Activated CD4-positive, alpha-beta T cell treated with anti-CD3 and anti-CD28 coated beads for 36 hours (primary cell): ENCODE data around the gene NPRL2. TPM values are rescaled to one million over a fixed set of nuclear protein-coding genes. Genes with fewer than 3 reads are reported as not detected.

Source experiments
- ATAC-seq: fragments of 200-7000 bp; cut with Tn5 transposase; one replicate; pipeline ENCODE4 v1.10.0; 2021; ENCODE audit warnings: mild to moderate bottlenecking, moderate library complexity
- CTCF ChIA-PET: fragments of 350-600 bp; sonication (Branson Sonifier 250); formaldehyde crosslinking; loops from one replicate; lab custom pipeline; 2021; ENCODE audit warnings: antibody characterized with exemption; lab: Charles Lee
- POLR2A ChIA-PET: fragments of 350-600 bp; sonication (Branson Sonifier 250); formaldehyde crosslinking; loops from one replicate; lab custom pipeline; 2021; ENCODE audit warnings: antibody characterized with exemption, inconsistent platforms; lab: Charles Lee
- DNase-seq: peaks from one replicate; pipeline ENCODE4 v3.0.0-alpha.2; 2020
- H3K27ac Mint-ChIP-seq: one replicate; pipeline ENCODE4 v1.8.0; 2021; ENCODE audit warnings: mixed read lengths
- H3K27me3 Mint-ChIP-seq: one replicate; pipeline ENCODE4 v1.8.0; 2021; ENCODE audit warnings: mixed read lengths
- H3K36me3 Mint-ChIP-seq: one replicate; pipeline ENCODE4 v1.8.0; 2021; ENCODE audit warnings: low read depth, mixed read lengths
- H3K4me1 Mint-ChIP-seq: one replicate; pipeline ENCODE4 v1.8.0; 2021; ENCODE audit warnings: mixed read lengths
- H3K4me3 Mint-ChIP-seq: one replicate; pipeline ENCODE4 v1.8.0; 2021; ENCODE audit warnings: mild to moderate bottlenecking, moderate library complexity, mixed read lengths
- H3K9me3 Mint-ChIP-seq: one replicate; pipeline ENCODE4 v1.8.0; 2021; ENCODE audit warnings: low read depth, mixed read lengths
- intact Hi-C, 2 experiments: fragments of 100-400 bp; cut with DNase I in 1 of 2; cut with micrococcal nuclease in 1 of 2; formaldehyde crosslinking; loops; one replicate each; pipeline versions ENCODE4 v1.14.2 to v1.15.1; 2022 to 2024; cut with DNase I, micrococcal nuclease
- total RNA-seq, 2 experiments: library from RNA; stranded (reverse); gene quantifications; one replicate each; pipeline ENCODE4 v1.2.3, GENCODE V29; 2021

Gene NPRL2
- total RNA-seq, 2 experiments from 2014 or later: 42.5 to 43.0 TPM

DNA sequence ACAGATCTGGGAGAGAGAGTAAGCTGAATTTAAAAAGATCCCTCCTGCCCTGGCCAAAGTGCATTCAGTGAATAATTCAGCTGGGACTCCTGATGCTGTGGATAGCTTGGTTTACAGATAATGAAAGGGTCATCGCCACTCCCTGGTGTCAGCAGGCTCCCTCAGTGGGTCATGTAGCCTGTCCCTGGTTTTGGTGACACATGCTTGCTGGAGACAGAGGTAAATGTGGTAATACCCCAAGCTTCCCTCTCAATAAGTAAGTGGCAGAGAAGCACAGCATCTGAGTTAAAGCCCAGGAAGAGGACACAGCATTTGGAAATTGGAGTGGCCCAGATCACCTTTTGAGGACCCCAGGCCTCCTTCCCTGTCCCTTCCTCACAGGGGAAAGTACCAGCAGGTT, 6.9 kb upstream of the NPRL2 start:
- DNase-seq (no peak), ATAC-seq (no peak)
- ChIA-PET CTCF (interaction anchor here (0.5 to 1.8 kb wide), 5 partner anchors 10 to 111 kb away, joined by 3 to 9 read pairs (median 7); partner anchors contain the start of gene TUSC2), POLR2A (interaction anchor here (0.6 to 1.4 kb wide), 3 partner anchors 17 to 1447 kb away, joined by 3 to 5 read pairs (median 3); partner anchors contain the start of gene RASSF1)
- H3K4me1 Mint-ChIP-seq: peaks cover 40% of the 10 kb centered on the region
- no peaks in the 10 kb centered on the region for H3K9me3 Mint-ChIP-seq
- intact Hi-C loops: loop anchor here in 1 of 2 experiments (5.0 to 10.0 kb wide), 2 partner anchors 423 to 670 kb away; partner anchors contain the start of genes MST1 and RNF123
- H3K36me3 Mint-ChIP-seq: peaks cover 27% of the 10 kb centered on the region
- H3K4me3 Mint-ChIP-seq: peak overlapping the region; percentile 91
- H3K27ac Mint-ChIP-seq: peak overlapping the region; percentile 89
- no peaks in the 10 kb centered on the region for H3K27me3 Mint-ChIP-seq

DNA sequence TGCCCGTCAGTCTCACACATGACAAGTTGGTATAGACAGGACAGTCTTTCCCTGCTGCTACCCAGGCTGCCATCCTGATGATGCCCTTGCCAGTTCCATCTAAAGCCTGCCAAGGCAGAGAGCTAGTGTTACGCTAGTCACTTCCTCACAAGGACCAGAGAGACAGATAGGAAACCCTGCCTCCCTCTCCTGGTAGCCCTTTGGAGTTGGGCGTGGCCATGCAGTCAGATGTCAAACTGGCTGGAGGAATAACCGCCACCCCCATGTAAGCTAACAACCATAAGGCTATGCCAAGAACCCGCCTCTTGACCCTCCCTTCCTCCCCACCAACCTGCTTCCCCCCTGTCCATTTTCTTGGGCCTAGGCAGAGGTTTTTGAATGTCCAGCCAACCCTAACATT, 6.0 kb upstream of the NPRL2 start:
- H3K27me3 Mint-ChIP-seq: no peaks in the 10 kb centered on the region
- CTCF ChIA-PET: interaction anchor here (0.6 to 1.8 kb wide), 6 partner anchors 9 to 212 kb away, joined by 3 to 9 read pairs (median 5); partner anchors contain the start of genes HEMK1, IFRD2 and TUSC2
- peaks cover 44% of the 10 kb centered on the region for H3K4me1 Mint-ChIP-seq
- no peak for ATAC-seq
- no peaks in the 10 kb centered on the region for H3K9me3 Mint-ChIP-seq
- intact Hi-C loops: loop anchor here in 1 of 2 experiments (5.0 to 10.0 kb wide), 2 partner anchors 422 to 669 kb away; partner anchors contain the start of genes MST1 and RNF123
- POLR2A ChIA-PET: interaction anchor here (0.6 to 1.4 kb wide), 3 partner anchors 12 to 19 kb away, joined by 3 to 6 read pairs (median 5); partner anchors contain the start of gene RASSF1
- H3K4me3 Mint-ChIP-seq: peak overlapping the region; percentile 91
- peaks cover 27% of the 10 kb centered on the region for H3K36me3 Mint-ChIP-seq
- H3K27ac Mint-ChIP-seq: no peak overlapping the region
- DNase-seq: no peak

DNA sequence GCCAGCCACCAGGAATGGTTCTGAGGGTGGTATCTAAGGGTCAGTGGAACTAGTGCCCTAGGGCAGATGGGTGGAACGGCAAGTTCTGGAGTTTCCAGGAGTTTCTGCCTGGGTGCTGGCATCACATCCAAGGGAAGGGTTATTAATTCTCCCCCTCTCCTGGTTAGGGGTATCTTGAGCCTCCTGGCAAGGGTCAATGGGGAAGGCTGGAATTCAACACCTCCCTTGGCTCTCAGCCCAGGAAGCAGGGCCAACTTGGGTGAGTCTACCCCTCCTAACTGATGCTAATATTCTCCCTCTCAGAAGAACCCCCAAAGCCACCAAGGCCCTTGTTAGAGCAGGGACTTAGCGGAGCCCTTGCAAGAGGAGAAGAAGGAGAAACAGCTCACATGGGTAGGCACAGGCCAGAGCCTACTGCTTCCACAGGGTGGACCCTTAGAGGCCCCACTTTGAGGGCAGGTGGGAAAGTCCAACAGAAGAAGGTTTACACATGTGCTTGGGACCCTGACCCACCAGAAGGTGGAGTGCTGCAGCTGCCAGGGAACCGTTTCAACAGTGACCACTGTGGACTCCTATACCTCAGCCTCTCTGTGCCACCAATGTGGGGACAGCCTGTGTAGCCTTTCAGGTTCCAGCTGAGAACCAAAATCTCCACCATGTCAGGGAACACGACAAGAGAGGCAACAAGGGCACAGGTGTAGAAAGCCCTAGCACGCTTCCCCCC, 5.4 kb upstream of the NPRL2 start:
- Mint-ChIP-seq H3K4me1 (peaks cover 49% of the 10 kb centered on the region), H3K4me3 (peak overlapping the region; percentile 91)

DNA sequence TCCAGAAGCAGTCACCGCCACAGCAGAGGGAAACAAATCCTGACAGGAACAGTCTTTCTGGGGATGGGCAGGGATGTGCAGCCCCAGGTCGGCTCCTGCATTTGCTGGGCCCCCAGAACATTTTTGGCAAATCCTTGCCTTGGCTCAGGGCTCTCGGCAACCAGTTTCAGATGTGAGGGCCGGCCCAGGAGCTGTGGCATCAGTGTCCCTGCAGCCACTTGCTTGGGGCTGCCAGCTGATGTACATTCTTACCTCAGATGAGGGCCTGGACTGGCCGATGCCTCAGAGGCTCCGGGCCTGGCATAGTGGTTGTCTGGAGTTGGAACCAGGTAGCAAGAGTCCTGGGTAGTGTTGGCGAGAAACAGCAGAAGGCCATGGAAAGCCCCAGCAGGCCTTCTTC, 4.3 kb upstream of the NPRL2 start:
- intact Hi-C loops: loop anchor here (5.0 to 10.0 kb wide), 7 partner anchors 212 to 1702 kb away; partner anchors contain the start of genes CISH (in 2 of the 2), C3orf18 (in 1 of the 2), DCAF1 (in 1 of the 2) and DUSP7 (in 1 of the 2)
- Mint-ChIP-seq H3K27me3 (no peaks in the 10 kb centered on the region), H3K9me3 (no peaks in the 10 kb centered on the region), H3K27ac (no peak overlapping the region), H3K36me3 (peaks cover 34% of the 10 kb centered on the region), H3K4me1 (peaks cover 51% of the 10 kb centered on the region), H3K4me3 (no peak overlapping the region)
- ATAC-seq (no peak), DNase-seq (no peak)
- ChIA-PET CTCF (interaction anchor here (1.4 kb wide), 1 partner anchor 18 kb away, joined by 9 read pairs; no protein-coding TSS in a partner anchor), POLR2A (interaction anchor here (1.2 kb wide), 1 partner anchor 14 kb away, joined by 3 read pairs; no protein-coding TSS in a partner anchor)

More for the DNA sequence above, 5.4 kb upstream of the NPRL2 start:
- Mint-ChIP-seq H3K27me3 (no peaks in the 10 kb centered on the region), H3K9me3 (no peaks in the 10 kb centered on the region), H3K36me3 (peaks cover 31% of the 10 kb centered on the region), H3K27ac (no peak overlapping the region)
- POLR2A ChIA-PET: interaction anchor here (0.6 kb wide), 1 partner anchor 12 kb away, joined by 6 read pairs; no protein-coding TSS in a partner anchor
- CTCF ChIA-PET: interaction anchor here (0.9 to 1.8 kb wide), 3 partner anchors 8 to 213 kb away, joined by 3 to 9 read pairs (median 8); partner anchors contain the start of genes HEMK1 and TUSC2
- ATAC-seq (no peak), DNase-seq (no peak)
- intact Hi-C loops: loop anchor here in 1 of 2 experiments (5.0 to 10.0 kb wide), 2 partner anchors 421 to 669 kb away; partner anchors contain the start of genes MST1 and RNF123

DNA sequence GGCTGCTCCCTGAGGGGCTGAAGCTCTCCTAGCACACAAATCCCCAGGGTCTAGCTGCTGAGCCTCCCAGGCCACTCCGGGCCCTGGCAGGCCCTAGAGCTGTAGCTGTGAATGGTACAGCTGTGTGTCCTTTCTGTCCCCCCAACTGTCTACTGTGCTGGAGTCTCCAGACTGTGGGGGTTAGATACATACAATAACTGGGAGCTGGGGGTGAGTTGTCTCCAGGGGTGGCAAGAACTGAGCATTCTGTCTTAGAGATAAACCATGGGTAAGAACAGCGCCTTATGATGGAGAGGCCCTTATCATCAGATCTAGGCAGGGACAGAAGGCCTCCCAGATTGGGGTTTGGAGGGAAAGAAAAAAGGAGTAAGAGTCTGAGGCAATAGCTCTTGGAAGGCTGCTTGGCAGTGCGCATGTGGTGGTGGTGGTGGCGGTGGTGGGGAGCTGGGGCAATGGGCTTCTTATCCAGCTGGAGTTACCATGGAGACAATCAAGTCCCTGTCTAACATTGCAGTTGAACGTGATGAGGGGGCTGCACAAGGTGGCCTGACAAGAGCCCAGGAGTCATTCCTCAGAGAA, 3.7 kb upstream of the NPRL2 start:
- DNase-seq: no peak
- Mint-ChIP-seq H3K4me1 (peaks cover 53% of the 10 kb centered on the region), H3K27me3 (no peaks in the 10 kb centered on the region), H3K9me3 (no peaks in the 10 kb centered on the region), H3K27ac (peak overlapping the region; percentile 25), H3K36me3 (peaks cover 33% of the 10 kb centered on the region), H3K4me3 (no peak overlapping the region)
- ATAC-seq: no peak
- intact Hi-C loops: loop anchor here (5.0 to 10.0 kb wide), 6 partner anchors 213 to 1703 kb away; partner anchors contain the start of genes CISH (in 2 of the 2), C3orf18 (in 1 of the 2), DCAF1 (in 1 of the 2) and DUSP7 (in 1 of the 2)
- POLR2A ChIA-PET: interaction anchor here (0.6 to 1.2 kb wide), 3 partner anchors 13 to 231 kb away, joined by 3 read pairs; no protein-coding TSS in a partner anchor
- CTCF ChIA-PET: interaction anchor here (1.4 kb wide), 1 partner anchor 17 kb away, joined by 9 read pairs; no protein-coding TSS in a partner anchor

DNA sequence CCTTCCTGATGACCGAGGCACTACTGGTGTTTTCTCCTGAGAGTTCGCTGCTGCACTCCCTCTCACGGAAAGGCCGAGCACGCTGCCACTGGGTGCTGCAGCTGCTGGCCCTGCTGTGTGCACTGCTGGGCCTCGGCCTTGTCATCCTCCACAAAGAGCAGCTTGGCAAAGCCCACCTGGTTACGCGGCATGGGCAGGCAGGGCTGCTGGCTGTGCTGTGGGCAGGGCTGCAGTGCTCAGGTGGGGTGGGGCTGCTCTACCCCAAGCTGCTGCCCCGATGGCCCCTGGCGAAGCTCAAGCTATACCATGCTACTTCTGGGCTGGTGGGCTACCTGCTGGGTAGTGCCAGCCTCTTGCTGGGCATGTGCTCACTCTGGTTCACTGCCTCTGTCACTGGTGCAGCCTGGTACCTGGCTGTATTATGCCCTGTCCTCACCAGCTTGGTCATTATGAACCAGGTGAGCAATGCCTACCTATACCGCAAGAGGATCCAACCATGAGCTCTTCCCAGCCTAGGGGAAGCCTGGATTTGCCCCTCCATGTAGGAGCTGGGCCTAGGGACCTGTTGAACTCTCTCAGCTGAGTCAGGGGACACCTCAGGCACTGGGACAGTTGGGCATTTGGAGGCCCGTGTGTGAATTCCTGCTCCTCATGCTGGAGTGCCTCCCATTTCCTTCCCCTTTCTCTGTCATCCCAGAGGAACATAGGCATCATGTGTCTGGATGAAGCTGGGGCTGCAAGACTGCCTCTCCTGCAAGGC, 2.9 kb upstream of the NPRL2 start:
- intact Hi-C loops: loop anchor here (5.0 to 10.0 kb wide), 6 partner anchors 214 to 1704 kb away; partner anchors contain the start of genes CISH (in 2 of the 2), C3orf18 (in 1 of the 2), DCAF1 (in 1 of the 2) and DUSP7 (in 1 of the 2)
- DNase-seq (no peak), ATAC-seq (no peak)
- POLR2A ChIA-PET: interaction anchor here (1.0 to 1.2 kb wide), 2 partner anchors 12 to 16 kb away, joined by 3 read pairs; no protein-coding TSS in a partner anchor
- H3K4me1 Mint-ChIP-seq: peaks cover 61% of the 10 kb centered on the region
- H3K4me3 Mint-ChIP-seq: no peak overlapping the region
- peaks cover 35% of the 10 kb centered on the region for H3K36me3 Mint-ChIP-seq
- H3K9me3 Mint-ChIP-seq: no peaks in the 10 kb centered on the region
- CTCF ChIA-PET: interaction anchor here (0.7 to 1.4 kb wide), 6 partner anchors 11 to 813 kb away, joined by 3 to 9 read pairs (median 4); partner anchors contain the start of genes IFRD2 and TUSC2
- no peak overlapping the region for H3K27ac Mint-ChIP-seq
- no peaks in the 10 kb centered on the region for H3K27me3 Mint-ChIP-seq

DNA sequence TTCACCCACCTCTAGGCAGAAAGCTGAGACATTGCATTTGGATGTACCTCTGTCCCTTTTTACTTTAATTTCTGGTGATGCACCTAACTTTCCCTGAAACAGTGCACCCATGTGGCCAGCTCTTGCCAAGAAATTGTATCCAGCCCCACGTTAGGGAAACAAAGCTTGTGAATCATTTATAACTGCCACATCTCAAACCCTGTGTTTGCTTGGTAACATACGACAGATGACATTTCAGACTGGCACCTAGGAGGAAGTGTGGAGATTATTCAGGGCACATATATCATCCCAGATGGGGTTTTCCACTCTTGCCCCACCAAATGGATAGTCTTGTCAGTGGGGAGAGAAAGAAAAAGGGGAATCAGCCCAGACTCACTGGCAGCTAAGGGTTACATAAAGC, 2.2 kb upstream of the NPRL2 start:
- Mint-ChIP-seq H3K27me3 (no peaks in the 10 kb centered on the region), H3K4me3 (no peak overlapping the region), H3K36me3 (peaks cover 37% of the 10 kb centered on the region), H3K27ac (no peak overlapping the region), H3K4me1 (peaks cover 63% of the 10 kb centered on the region), H3K9me3 (no peaks in the 10 kb centered on the region)
- POLR2A ChIA-PET: interaction anchor here (0.6 kb wide), 1 partner anchor 1141 kb away, joined by 5 read pairs; no protein-coding TSS in a partner anchor
- no peak for ATAC-seq
- intact Hi-C loops: loop anchor here (5.0 to 10.0 kb wide), 6 partner anchors 215 to 1705 kb away; partner anchors contain the start of genes CISH (in 2 of the 2), C3orf18 (in 1 of the 2), DCAF1 (in 1 of the 2) and DUSP7 (in 1 of the 2)
- peak; percentile 49 for DNase-seq
- CTCF ChIA-PET: interaction anchor here (0.7 to 1.2 kb wide), 6 partner anchors 11 to 813 kb away, joined by 3 to 6 read pairs (median 4); partner anchors contain the start of genes IFRD2 and TUSC2

DNA sequence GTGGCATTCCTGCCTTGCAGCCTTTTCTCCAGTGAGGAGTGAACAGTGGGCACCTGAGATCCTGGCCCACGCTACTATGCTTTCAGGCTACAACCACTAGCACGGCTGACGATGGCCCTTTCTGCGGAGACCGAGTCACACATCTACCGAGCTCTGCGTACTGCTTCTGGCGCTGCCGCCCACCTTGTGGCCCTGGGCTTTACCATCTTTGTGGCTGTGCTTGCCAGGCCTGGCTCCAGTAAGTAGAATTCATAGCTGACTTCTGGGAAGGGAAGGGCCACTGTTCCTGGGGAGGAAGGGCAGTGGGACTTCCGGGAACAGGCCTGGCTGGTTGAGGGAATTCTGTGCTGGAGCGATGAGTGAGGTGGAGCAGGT, 735 bp upstream of the NPRL2 start:
- H3K36me3 Mint-ChIP-seq: peaks cover 31% of the 10 kb centered on the region
- H3K4me1 Mint-ChIP-seq: peaks cover 55% of the 10 kb centered on the region
- POLR2A ChIA-PET: interaction anchor here (0.5 to 2.7 kb wide), 4 partner anchors 11 to 235 kb away, joined by 3 to 20 read pairs (median 6); partner anchors contain the start of gene RASSF1
- ATAC-seq: no peak
- peak overlapping the region; percentile 80 for H3K27ac Mint-ChIP-seq
- CTCF ChIA-PET: interaction anchor here (1.0 to 1.9 kb wide), 2 partner anchors 9 to 13 kb away, joined by 3 to 17 read pairs; no protein-coding TSS in a partner anchor
- H3K4me3 Mint-ChIP-seq: peak overlapping the region; percentile 90
- intact Hi-C loops: loop anchor here (1.0 to 10.0 kb wide), 10 partner anchors 8 to 1706 kb away; partner anchors contain the start of genes CISH (in 2 of the 2), TMEM115 (in 2 of the 2), C3orf18 (in 1 of the 2) and DCAF1 (in 1 of the 2)
- no peaks in the 10 kb centered on the region for H3K9me3 Mint-ChIP-seq
- H3K27me3 Mint-ChIP-seq: no peaks in the 10 kb centered on the region
- no peak for DNase-seq

DNA sequence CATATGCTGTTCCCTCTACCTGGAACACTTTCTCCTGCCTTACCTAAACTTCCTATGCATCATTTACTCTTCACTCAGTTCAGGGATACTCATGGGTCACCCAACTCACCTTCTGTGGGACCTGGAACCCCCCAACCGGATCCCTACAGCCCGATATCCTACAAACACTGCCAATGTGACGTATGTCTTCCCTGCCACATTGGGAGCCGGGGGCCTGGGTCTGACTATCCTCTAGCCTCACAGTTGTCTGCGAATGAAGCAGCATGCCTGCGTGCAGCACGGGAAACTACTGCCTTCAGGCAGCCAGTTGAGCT, 405 bp downstream of the NPRL2 start:
- H3K27me3 Mint-ChIP-seq: no peaks in the 10 kb centered on the region
- H3K36me3 Mint-ChIP-seq: peaks cover 30% of the 10 kb centered on the region

More for the DNA sequence above, 405 bp downstream of the NPRL2 start:
- DNase-seq (no peak), ATAC-seq (no peak)
- intact Hi-C loops: loop anchor here (1.0 to 10.0 kb wide), 12 partner anchors 13 to 1707 kb away; partner anchors contain the start of genes CISH (in 2 of the 2), HEMK1 (in 2 of the 2), IFRD2 (in 2 of the 2) and C3orf18 (in 1 of the 2)
- H3K27ac Mint-ChIP-seq: peak overlapping the region; percentile 97
- H3K9me3 Mint-ChIP-seq: no peaks in the 10 kb centered on the region
- ChIA-PET POLR2A (interaction anchor here (0.6 to 2.7 kb wide), 10 partner anchors 9 to 395 kb away, joined by 3 to 20 read pairs (median 5); partner anchors contain the start of genes CISH, HYAL3, NAA80 and RASSF1), CTCF (interaction anchor here (0.5 to 1.9 kb wide), 13 partner anchors 10 to 268 kb away, joined by 3 to 17 read pairs (median 4); partner anchors contain the start of genes C3orf18, GNAI2, HYAL3 and NAA80)
- peak overlapping the region; percentile 90 for H3K4me3 Mint-ChIP-seq
- H3K4me1 Mint-ChIP-seq: peaks cover 51% of the 10 kb centered on the region
